Thoracic aorta (tissue), 2 donors: ENCODE results near the gene MUC4. TPM values are rescaled to one million over a fixed set of nuclear protein-coding genes. Genes with fewer than 3 reads are reported as not detected.

Experiments used
- ATAC-seq: fragments of 150-250 bp; one replicate; pipeline ENCODE4 v1.8.0; 2017; ENCODE audit warnings: low read depth; ENCODE audit not compliant: insufficient number of reproducible peaks, low FRiP score
- DNase-seq: peaks from one replicate; pipeline ENCODE4 v3.0.0-alpha.2; 2020; ENCODE audit warnings: low spot score
- H3K27ac ChIP-seq, 2 donors: fragments of 200-600 bp; sonication (generic); 1 replicate in 1 of 2; 2 replicates in 1 of 2; pipeline ENCODE4 v1.5.1; 2016; ENCODE audit warnings: mild to moderate bottlenecking in 2 of 2, moderate library complexity in 2 of 2
- H3K27me3 ChIP-seq: fragments of 200-600 bp; sonication (generic); replicated peaks from 2 replicates; pipeline ENCODE4 v1.6.0; 2016; ENCODE audit warnings: mild to moderate bottlenecking; ENCODE audit not compliant: insufficient read depth
- H3K36me3 ChIP-seq: fragments of 200-600 bp; sonication (generic); one replicate; pipeline ENCODE4 v1.5.1; 2016
- H3K4me1 ChIP-seq, 2 donors: fragments of 200-600 bp; sonication (generic); 1 replicate in 1 of 2; 2 replicates in 1 of 2; pipeline versions ENCODE4 v1.5.1 to v1.6.0; 2016; ENCODE audit warnings: low read depth in 2 of 2, mild to moderate bottlenecking in 1 of 2; ENCODE audit not compliant: control insufficient read depth in 1 of 2
- H3K4me3 ChIP-seq: fragments of 200-600 bp; sonication (generic); 2 replicates; pipeline ENCODE4 v1.5.1; 2016; ENCODE audit warnings: mild to moderate bottlenecking
- H3K9me3 ChIP-seq: fragments of 200-600 bp; sonication (generic); 2 replicates; pipeline ENCODE4 v1.5.1; 2016
- CTCF ChIP-seq: fragments of 200-600 bp; sonication (generic); IDR thresholded peaks from one replicate; pipeline ENCODE4 v1.5.1; 2019; ENCODE audit warnings: antibody characterized with exemption
- total RNA-seq, 2 donors: library from RNA; depleted of rRNA; stranded (reverse); fragments of >200 nt; gene quantifications; one replicate each; pipeline versions ENCODE4 v1.1.0 to v1.2.3, GENCODE V29; 2016

The MUC4 gene
- total RNA-seq, 2 donors from 2014 or later = not detected

- Histone ChIP-seq H3K36me3 (no peaks in the 10 kb centered on the region), H3K9me3 (no peaks in the 10 kb centered on the region), H3K27ac (no peak overlapping the region), H3K27me3 (no peaks in the 10 kb centered on the region), H3K4me1 (no peaks in the 10 kb centered on the region), H3K4me3 (no peak overlapping the region)
- DNase-seq (no peak), ATAC-seq (no peak)
- TF ChIP-seq CTCF = no peak
Observed at GRCh38 chr3:195844671-195845218, 33.0 kb upstream of the MUC4 start.

- ATAC-seq = no peak
- TF ChIP-seq CTCF = no peak
Observed at GRCh38 chr3:195839260-195840010, 27.7 kb upstream of the MUC4 start.

GRCh38 chr3:195838714-195839113 is 27.0 kb upstream of the MUC4 start:
- Histone ChIP-seq H3K27ac (no peak overlapping the region), H3K36me3 (no peaks in the 10 kb centered on the region), H3K4me3 (no peak overlapping the region), H3K27me3 (no peaks in the 10 kb centered on the region), H3K9me3 (no peaks in the 10 kb centered on the region), H3K4me1 (no peaks in the 10 kb centered on the region)
- ATAC-seq = no peak
- no peak for TF ChIP-seq CTCF
- no peak for DNase-seq

More at GRCh38 chr3:195839260-195840010, 27.7 kb upstream of the MUC4 start:
- no peaks in the 10 kb centered on the region for H3K27me3 ChIP-seq
- H3K36me3 ChIP-seq = no peaks in the 10 kb centered on the region
- H3K9me3 ChIP-seq = no peaks in the 10 kb centered on the region
- H3K4me3 ChIP-seq = no peak overlapping the region
- DNase-seq = no peak
- H3K27ac ChIP-seq = no peak overlapping the region
- no peaks in the 10 kb centered on the region for H3K4me1 ChIP-seq

GRCh38 chr3:195836476-195837135 is 24.9 kb upstream of the MUC4 start:
- no peak overlapping the region for H3K27ac ChIP-seq
- H3K9me3 ChIP-seq = no peaks in the 10 kb centered on the region
- H3K4me1 ChIP-seq = no peaks in the 10 kb centered on the region
- ATAC-seq = no peak
- no peak for TF ChIP-seq CTCF
- DNase-seq = no peak
- H3K27me3 ChIP-seq = no peaks in the 10 kb centered on the region
- no peak overlapping the region for H3K4me3 ChIP-seq
- no peaks in the 10 kb centered on the region for H3K36me3 ChIP-seq

- no peaks in the 10 kb centered on the region for H3K4me1 ChIP-seq
- DNase-seq (no peak), ATAC-seq (no peak)
- H3K4me3 ChIP-seq = no peak overlapping the region
- H3K27me3 ChIP-seq = no peaks in the 10 kb centered on the region
- no peaks in the 10 kb centered on the region for H3K36me3 ChIP-seq
- H3K27ac ChIP-seq = no peak overlapping the region
- H3K9me3 ChIP-seq = no peaks in the 10 kb centered on the region
- no peak for TF ChIP-seq CTCF
Observed at GRCh38 chr3:195835791-195836190, 24.1 kb upstream of the MUC4 start.
